Stimulated activated CD8-positive, alpha-beta memory T cell treated with anti-CD3 and anti-CD28 coated beads, Interleukin-7, amount 100 ng/mL, for 24 hours (primary cell): ENCODE data around the gene KCNK16.

ENCODE experiments used
- DNase-seq: peaks from one replicate; pipeline ENCODE4 v3.0.0-alpha.2; 2020; ENCODE audit warnings: low read depth

Gene KCNK16

GRCh38 chr6:39341937-39342336 lies 19.4 kb upstream of the KCNK16 start:
- no peak for DNase-seq

GRCh38 chr6:39341352-39341751 lies 18.9 kb upstream of the KCNK16 start:
- no peak for DNase-seq

GRCh38 chr6:39339868-39340550 lies 17.5 kb upstream of the KCNK16 start:
- DNase-seq, result no peak

- DNase-seq, result no peak
These were observed 16.8 kb upstream of the KCNK16 start for GRCh38 chr6:39339096-39339867.

GRCh38 chr6:39338397-39338796 lies 15.9 kb upstream of the KCNK16 start:
- no peak for DNase-seq

GRCh38 chr6:39335780-39336545 lies 13.5 kb upstream of the KCNK16 start:
- no peak for DNase-seq

- DNase-seq, result no peak
These were observed 11.3 kb upstream of the KCNK16 start for GRCh38 chr6:39333644-39334438.

- DNase-seq, result no peak
These were observed 8.0 kb upstream of the KCNK16 start for GRCh38 chr6:39330476-39330875.

GRCh38 chr6:39330057-39330456 lies 7.6 kb upstream of the KCNK16 start:
- DNase-seq, result no peak

- no peak for DNase-seq
These were observed 5.6 kb upstream of the KCNK16 start for GRCh38 chr6:39328066-39328465.

GRCh38 chr6:39327507-39327906 lies 5.0 kb upstream of the KCNK16 start:
- no peak for DNase-seq

GRCh38 chr6:39321761-39322160 lies 741 bp downstream of the KCNK16 start:
- no peak for DNase-seq

- no peak for DNase-seq
These were observed 2.0 kb downstream of the KCNK16 start for GRCh38 chr6:39320363-39320984.

GRCh38 chr6:39319621-39320362 lies 2.7 kb downstream of the KCNK16 start:
- DNase-seq, result no peak

- no peak for DNase-seq
These were observed 5.2 kb downstream of the KCNK16 start for GRCh38 chr6:39317256-39317655.

- DNase-seq, result no peak
These were observed 8.2 kb downstream of the KCNK16 start, which contains the start of gene KCNK17 for GRCh38 chr6:39314273-39314795. Gene KCNK17, minus strand, starts transcription at chr6:39314419. Its CDS starts 99 bp downstream, at chr6:39314320.

- DNase-seq, result no peak
These were observed 8.8 kb downstream of the KCNK16 start for GRCh38 chr6:39313526-39314272.

GRCh38 chr6:39312912-39313525 lies 9.5 kb downstream of the KCNK16 start:
- DNase-seq, result no peak

GRCh38 chr6:39310542-39310941 lies 12.0 kb downstream of the KCNK16 start:
- no peak for DNase-seq
